ENCODE measurements around the gene ZKSCAN2.

ZKSCAN2 gene

DNA sequence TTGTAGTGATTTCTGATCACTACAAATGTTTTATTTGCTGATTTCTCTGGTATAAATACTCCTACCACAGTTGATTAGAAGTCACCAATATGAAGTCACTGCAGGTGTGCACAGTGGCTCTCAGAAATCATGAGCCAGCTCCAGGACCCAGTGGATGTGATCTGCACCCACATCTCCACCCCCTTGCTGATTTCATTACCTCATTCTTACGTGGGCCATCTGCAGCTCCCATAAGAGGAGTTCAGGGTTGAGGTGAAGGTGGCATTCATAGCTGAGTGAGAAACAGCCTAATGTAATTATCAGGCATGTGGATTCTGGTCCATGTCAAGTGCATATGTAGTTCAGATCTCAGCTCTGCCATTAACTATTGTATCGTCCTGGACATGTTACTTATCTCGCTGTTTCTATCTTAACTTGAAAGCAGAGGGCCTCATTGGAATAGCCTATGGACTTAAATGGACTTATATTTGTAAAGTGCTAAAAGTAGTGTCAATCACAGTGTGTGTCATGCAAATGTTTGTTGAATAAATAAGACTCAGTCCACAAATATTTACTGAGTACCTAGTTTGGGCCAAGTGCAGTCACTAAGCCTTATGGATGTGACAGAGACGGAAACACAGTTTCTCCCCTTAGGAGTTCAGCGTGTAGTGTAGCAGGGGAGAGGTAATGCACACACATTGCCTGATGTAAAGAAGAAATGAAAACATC, 40.7 kb upstream of the ZKSCAN2 start:
- ATAC-seq: no peak
- no peak for TF ChIP-seq BACH2 (CRISPR knock-in tag; IDR thresholded peaks at IDR 0.05; ENCODE audit: borderline replicate concordance)
- TF ChIP-seq TOX (CRISPR knock-in tag; IDR thresholded peaks at IDR 0.05; ENCODE audit: borderline replicate concordance): no peak
- TF ChIP-seq ISL1 (CRISPR knock-in tag; IDR thresholded peaks at IDR 0.05): no peak
- TF ChIP-seq ZNF70 (CRISPR knock-in tag; IDR thresholded peaks at IDR 0.05): no peak
- no peak for TF ChIP-seq ZC3H10 (CRISPR knock-in tag; IDR thresholded peaks at IDR 0.05)
- no peak for TF ChIP-seq TCF4 (CRISPR knock-in tag; IDR thresholded peaks at IDR 0.05; ENCODE audit: borderline replicate concordance)
- no peak for TF ChIP-seq OSR1 (CRISPR knock-in tag; IDR thresholded peaks at IDR 0.05)
- no peak for TF ChIP-seq ZFP3 (CRISPR knock-in tag; IDR thresholded peaks at IDR 0.05)
- no peak for TF ChIP-seq ARNTL (CRISPR knock-in tag; IDR thresholded peaks at IDR 0.05; ENCODE audit: borderline replicate concordance, low read depth)
- TF ChIP-seq GLIS3 (CRISPR knock-in tag; IDR thresholded peaks at IDR 0.05): no peak
- TF ChIP-seq ZNF8 (CRISPR knock-in tag; IDR thresholded peaks at IDR 0.05): no peak

- ATAC-seq: no peak
- TF ChIP-seq, protein P1, sequence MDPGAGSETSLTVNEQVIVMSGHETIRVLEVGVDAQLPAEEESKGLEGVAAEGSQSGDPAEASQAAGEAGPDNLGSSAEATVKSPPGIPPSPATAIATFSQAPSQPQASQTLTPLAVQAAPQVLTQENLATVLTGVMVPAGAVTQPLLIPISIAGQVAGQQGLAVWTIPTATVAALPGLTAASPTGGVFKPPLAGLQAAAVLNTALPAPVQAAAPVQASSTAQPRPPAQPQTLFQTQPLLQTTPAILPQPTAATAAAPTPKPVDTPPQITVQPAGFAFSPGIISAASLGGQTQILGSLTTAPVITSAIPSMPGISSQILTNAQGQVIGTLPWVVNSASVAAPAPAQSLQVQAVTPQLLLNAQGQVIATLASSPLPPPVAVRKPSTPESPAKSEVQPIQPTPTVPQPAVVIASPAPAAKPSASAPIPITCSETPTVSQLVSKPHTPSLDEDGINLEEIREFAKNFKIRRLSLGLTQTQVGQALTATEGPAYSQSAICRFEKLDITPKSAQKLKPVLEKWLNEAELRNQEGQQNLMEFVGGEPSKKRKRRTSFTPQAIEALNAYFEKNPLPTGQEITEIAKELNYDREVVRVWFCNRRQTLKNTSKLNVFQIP (CRISPR knock-in tag; IDR thresholded peaks at IDR 0.05; ENCODE audit: borderline replicate concordance, low read depth): no peak
- TF ChIP-seq SNAI2 (CRISPR knock-in tag; IDR thresholded peaks at IDR 0.05) (no peak), ZNF8 (CRISPR knock-in tag; IDR thresholded peaks at IDR 0.05) (no peak), OSR1 (CRISPR knock-in tag; IDR thresholded peaks at IDR 0.05) (no peak), ZFP30 (CRISPR knock-in tag; IDR thresholded peaks at IDR 0.05) (no peak), ISL1 (CRISPR knock-in tag; IDR thresholded peaks at IDR 0.05) (no peak), CSRNP3 (CRISPR knock-in tag; IDR thresholded peaks at IDR 0.05) (no peak), PPARA (CRISPR knock-in tag; IDR thresholded peaks at IDR 0.05; ENCODE audit: borderline replicate concordance) (no peak), TCF4 (CRISPR knock-in tag; IDR thresholded peaks at IDR 0.05; ENCODE audit: borderline replicate concordance) (no peak), TOX (CRISPR knock-in tag; IDR thresholded peaks at IDR 0.05; ENCODE audit: borderline replicate concordance) (no peak), ZNF70 (CRISPR knock-in tag; IDR thresholded peaks at IDR 0.05) (no peak), ESRRG (CRISPR knock-in tag; IDR thresholded peaks at IDR 0.05) (no peak), RARB (CRISPR knock-in tag; IDR thresholded peaks at IDR 0.05) (no peak)
- TF ChIP-seq, protein P2, sequence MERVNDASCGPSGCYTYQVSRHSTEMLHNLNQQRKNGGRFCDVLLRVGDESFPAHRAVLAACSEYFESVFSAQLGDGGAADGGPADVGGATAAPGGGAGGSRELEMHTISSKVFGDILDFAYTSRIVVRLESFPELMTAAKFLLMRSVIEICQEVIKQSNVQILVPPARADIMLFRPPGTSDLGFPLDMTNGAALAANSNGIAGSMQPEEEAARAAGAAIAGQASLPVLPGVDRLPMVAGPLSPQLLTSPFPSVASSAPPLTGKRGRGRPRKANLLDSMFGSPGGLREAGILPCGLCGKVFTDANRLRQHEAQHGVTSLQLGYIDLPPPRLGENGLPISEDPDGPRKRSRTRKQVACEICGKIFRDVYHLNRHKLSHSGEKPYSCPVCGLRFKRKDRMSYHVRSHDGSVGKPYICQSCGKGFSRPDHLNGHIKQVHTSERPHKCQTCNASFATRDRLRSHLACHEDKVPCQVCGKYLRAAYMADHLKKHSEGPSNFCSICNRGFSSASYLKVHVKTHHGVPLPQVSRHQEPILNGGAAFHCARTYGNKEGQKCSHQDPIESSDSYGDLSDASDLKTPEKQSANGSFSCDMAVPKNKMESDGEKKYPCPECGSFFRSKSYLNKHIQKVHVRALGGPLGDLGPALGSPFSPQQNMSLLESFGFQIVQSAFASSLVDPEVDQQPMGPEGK (CRISPR knock-in tag; IDR thresholded peaks at IDR 0.05; ENCODE audit: borderline replicate concordance): no peak
- TF ChIP-seq, protein P3, sequence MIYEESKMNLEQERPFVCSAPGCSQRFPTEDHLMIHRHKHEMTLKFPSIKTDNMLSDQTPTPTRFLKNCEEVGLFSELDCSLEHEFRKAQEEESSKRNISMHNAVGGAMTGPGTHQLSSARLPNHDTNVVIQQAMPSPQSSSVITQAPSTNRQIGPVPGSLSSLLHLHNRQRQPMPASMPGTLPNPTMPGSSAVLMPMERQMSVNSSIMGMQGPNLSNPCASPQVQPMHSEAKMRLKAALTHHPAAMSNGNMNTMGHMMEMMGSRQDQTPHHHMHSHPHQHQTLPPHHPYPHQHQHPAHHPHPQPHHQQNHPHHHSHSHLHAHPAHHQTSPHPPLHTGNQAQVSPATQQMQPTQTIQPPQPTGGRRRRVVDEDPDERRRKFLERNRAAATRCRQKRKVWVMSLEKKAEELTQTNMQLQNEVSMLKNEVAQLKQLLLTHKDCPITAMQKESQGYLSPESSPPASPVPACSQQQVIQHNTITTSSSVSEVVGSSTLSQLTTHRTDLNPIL (CRISPR knock-in tag; IDR thresholded peaks at IDR 0.05; ENCODE audit: low read depth): no peak
Measured at GRCh38 chr16:25297151-25297787, 39.6 kb upstream of the ZKSCAN2 start.

DNA sequence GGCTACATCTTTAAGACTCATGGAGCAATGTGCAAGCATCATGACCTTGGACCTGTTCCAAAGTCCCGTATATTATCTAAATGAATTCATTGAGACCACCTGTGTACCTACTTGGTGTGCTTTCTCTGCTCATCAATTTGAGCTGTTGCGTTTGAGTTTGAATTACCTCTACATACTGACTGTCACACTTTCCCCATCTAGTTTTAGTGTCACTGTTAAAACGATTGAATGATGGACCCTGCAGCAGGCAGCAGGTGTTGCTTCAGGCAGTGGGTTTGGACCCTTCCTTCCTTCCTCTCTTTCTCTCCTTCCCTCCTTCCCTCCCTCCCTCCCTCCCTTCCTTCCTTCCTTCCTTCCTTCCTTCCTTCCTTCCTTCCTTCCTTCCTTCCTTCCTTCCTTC, 33.9 kb upstream of the ZKSCAN2 start:
- TF ChIP-seq, protein P1 (CRISPR knock-in tag; IDR thresholded peaks at IDR 0.05; ENCODE audit: borderline replicate concordance, low read depth): no peak
- no peak for TF ChIP-seq ARNTL (CRISPR knock-in tag; IDR thresholded peaks at IDR 0.05; ENCODE audit: borderline replicate concordance, low read depth)

More for the DNA sequence above, 33.9 kb upstream of the ZKSCAN2 start:
- no peak for ATAC-seq

Measured in SK-N-SH treated with all-trans-retinoic acid at 6 μM for 48 hours (cell line).